Measurements from ENCODE around the gene NACC2.

- TF ChIP-seq EZH2 (IDR thresholded peaks at IDR 0.05; ENCODE audit: low read depth, unreplicated experiment) (no peak), JUNB (IDR thresholded peaks at IDR 0.05; ENCODE audit: unreplicated experiment) (no peak), CTCF (conservative IDR thresholded peaks at IDR 0.05; ENCODE audit: low read depth in 2 of 2) (no peak), POLR2AphosphoS5 (IDR thresholded peaks at IDR 0.05; ENCODE audit: low read depth) (no peak), EZH2phosphoT487 (IDR thresholded peaks at IDR 0.05; ENCODE audit: unreplicated experiment) (no peak), ZNF331 (CRISPR knock-in tag; IDR thresholded peaks at IDR 0.05; ENCODE audit: low read depth) (no peak), CREB1 (CRISPR knock-in tag; IDR thresholded peaks at IDR 0.05; ENCODE audit: low read depth) (no peak), ZNF114 (CRISPR knock-in tag; IDR thresholded peaks at IDR 0.05) (no peak), REST (IDR thresholded peaks at IDR 0.05; ENCODE audit: unreplicated experiment) (no peak), NANOG (IDR thresholded peaks at IDR 0.05; ENCODE audit: borderline replicate concordance) (no peak)
Observed at GRCh38 chr9:136024286-136024685, 70.8 kb downstream of the NACC2 start.
